HG03196 (cell line): Measurements from ENCODE around the gene UNK.
A peak's percentile ranks its signal among the peaks of the same experiment; 100 is the strongest.

Experiments
- ATAC-seq: cut with Tn5 transposase; IDR thresholded peaks from one replicate; pipeline ENCODE4 v1.9.1; 2021; ENCODE audit not compliant: unreplicated experiment

The UNK gene, protein sequence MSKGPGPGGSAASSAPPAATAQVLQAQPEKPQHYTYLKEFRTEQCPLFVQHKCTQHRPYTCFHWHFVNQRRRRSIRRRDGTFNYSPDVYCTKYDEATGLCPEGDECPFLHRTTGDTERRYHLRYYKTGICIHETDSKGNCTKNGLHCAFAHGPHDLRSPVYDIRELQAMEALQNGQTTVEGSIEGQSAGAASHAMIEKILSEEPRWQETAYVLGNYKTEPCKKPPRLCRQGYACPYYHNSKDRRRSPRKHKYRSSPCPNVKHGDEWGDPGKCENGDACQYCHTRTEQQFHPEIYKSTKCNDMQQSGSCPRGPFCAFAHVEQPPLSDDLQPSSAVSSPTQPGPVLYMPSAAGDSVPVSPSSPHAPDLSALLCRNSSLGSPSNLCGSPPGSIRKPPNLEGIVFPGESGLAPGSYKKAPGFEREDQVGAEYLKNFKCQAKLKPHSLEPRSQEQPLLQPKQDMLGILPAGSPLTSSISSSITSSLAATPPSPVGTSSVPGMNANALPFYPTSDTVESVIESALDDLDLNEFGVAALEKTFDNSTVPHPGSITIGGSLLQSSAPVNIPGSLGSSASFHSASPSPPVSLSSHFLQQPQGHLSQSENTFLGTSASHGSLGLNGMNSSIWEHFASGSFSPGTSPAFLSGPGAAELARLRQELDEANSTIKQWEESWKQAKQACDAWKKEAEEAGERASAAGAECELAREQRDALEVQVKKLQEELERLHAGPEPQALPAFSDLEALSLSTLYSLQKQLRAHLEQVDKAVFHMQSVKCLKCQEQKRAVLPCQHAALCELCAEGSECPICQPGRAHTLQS

GRCh38 chr17:75784473-75785015, at the start of gene UNK:
Gene UNK (plus strand): TSS chr17:75784806. CDS start chr17:75784881, 75 bp downstream.
- peak; percentile 59 for ATAC-seq

- ATAC-seq = no peak
Observed at GRCh38 chr17:75736173-75736835, 48.3 kb upstream of the UNK start.

DNA sequence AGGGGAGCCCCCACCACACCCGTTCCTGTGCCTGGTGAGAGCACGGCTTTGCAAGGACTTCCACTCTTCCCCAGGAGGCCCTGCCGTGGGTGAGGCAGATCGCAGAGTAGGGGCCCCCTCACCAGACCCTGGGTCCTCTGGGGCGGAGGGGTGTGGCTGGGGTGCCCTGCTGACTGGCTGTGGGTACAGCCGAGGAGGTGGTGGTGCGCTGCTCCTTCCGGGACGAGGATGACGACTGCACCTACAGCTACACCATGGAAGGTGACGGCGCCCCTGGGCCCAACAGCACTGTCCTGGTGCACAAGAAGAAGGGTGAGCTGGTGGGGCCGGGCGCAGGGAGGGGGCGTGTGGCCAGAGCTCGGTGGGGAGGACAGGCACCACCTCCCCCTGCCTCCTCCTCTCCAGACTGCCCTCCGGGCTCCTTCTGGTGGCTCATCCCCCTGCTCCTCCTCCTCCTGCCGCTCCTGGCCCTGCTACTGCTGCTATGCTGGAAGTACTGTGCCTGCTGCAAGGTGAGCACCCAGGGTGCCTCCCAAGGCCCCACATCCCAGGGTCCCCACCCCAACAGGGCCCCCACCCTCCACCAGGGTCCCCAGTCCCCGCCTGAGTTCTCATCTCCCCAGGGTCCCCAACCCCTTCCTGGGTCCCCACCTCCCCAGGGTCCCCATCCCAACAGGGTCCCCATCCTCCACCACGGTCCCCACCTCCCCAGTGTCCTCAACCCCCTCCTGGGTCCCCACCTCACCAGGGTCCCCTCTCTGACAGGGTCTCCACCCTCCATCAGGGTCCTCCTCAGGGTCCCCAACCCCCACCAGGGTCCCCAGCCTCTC, 47.3 kb upstream of the UNK start:
- ATAC-seq = no peak

GRCh38 chr17:75738218-75738802, 46.3 kb upstream of the UNK start:
- no peak for ATAC-seq

DNA sequence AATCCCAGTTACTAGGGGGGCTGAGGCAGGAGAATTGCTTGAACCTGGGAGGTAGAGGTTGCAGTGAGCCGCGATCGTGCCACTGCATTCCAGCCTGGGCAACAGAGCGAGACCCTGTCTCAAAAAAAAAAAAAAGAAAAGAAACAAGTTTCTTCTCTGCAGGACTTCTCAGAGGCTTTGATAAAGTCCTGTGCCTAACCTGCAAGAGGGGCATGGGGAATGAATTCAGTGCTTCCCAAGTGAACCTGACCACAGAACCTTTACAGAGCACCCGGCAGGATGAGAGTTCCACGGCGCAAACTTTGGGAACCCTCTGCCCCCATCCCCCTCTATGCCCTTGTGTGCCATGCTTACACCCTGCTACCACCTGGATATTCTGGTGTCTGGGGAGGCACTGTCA, 45.4 kb upstream of the UNK start:
- ATAC-seq = no peak

GRCh38 chr17:75739801-75740200, 44.8 kb upstream of the UNK start:
- no peak for ATAC-seq

- no peak for ATAC-seq
Observed at GRCh38 chr17:75740215-75740614, 44.4 kb upstream of the UNK start.

DNA sequence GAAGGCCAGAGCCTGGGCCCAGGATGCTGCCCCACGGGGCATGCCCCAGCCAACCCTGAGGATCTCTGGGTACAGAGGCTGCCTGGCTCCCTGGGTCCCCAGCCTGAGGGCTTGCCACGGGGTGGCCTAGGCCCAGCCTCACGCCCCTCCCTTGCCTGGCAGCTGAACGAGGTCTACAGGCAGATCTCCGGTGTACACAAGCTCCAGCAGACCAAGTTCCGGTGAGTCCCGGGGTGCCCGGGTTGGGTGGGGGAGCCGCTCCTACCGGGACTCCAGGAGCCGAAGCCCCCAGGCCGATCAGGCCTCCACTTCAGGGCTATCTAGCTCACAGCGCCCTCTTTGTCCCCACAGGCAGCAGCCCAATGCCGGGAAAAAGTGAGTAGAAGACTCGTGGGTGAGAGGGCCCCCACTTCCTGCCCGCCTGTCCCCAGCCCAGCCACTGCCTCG, 44.0 kb upstream of the UNK start:
- no peak for ATAC-seq

GRCh38 chr17:75742337-75742736, 42.3 kb upstream of the UNK start:
- no peak for ATAC-seq

DNA sequence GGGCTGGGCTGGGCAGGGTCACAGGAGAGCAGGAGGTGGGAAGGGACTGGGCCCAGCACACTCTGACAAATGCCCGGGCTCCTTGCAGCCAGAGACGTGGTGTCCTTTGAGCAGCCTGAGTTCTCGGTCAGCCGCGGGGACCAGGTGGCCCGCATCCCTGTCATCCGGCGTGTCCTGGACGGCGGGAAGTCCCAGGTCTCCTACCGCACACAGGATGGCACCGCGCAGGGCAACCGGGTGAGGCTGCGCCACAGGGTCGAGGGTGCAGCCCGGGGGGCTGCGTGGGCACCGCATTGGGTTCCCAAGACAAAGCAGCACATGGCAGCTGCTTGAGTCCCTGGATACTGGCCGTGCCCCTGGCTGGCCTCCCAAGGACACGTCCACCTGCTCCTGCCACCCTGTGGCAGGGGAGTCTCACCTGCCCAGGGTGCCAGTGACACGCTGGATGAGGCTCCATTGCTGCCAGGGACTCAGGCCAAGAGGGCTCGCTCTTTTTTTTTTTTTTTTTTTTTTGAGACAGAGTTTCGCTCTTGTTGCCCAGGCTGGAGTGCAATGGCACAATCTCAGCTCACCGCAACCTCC, 40.9 kb upstream of the UNK start:
- no peak for ATAC-seq

DNA sequence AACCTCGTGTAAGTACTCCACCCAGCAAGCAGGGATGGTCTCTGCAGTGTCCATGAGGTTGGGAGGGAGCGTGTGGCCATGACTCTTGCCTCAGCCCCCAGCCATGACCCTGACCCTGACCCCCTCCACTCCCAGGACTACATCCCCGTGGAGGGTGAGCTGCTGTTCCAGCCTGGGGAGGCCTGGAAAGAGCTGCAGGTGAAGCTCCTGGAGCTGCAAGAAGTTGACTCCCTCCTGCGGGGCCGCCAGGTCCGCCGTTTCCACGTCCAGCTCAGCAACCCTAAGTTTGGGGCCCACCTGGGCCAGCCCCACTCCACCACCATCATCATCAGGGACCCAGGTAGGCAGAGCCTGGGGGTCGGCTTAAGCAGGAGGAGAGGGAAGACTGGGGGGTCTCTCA, 35.9 kb upstream of the UNK start:
- ATAC-seq = no peak

- ATAC-seq = peak; percentile 43
Observed at GRCh38 chr17:75749545-75750389, 34.8 kb upstream of the UNK start.

DNA sequence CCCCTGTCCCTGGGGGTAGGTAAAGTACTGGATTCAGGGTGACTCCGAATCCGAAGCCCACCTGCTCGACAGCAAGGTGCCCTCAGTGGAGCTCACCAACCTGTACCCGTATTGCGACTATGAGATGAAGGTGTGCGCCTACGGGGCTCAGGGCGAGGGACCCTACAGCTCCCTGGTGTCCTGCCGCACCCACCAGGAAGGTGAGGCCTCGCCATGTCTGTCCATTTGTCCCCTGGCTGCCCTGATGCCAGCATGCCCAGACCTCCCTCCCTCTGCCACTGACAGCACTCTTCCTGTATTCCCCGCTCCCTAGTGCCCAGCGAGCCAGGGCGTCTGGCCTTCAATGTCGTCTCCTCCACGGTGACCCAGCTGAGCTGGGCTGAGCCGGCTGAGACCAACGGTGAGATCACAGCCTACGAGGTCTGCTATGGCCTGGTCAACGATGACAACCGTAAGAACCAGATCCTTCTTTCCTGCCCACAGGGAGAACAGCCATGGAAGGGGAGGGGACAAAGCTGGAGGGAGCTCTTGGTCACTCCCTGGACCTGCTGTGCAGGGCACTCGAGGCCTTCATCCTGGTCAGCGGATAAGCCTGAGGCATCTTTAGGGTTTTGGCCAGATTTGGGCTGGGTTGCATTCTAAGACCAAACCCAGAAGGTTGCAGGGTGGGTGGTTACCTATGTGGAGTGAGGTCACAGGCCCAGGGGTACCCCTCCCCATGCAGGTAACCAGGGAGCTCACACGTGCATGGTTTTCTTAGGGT, 33.8 kb upstream of the UNK start:
- ATAC-seq = no peak

DNA sequence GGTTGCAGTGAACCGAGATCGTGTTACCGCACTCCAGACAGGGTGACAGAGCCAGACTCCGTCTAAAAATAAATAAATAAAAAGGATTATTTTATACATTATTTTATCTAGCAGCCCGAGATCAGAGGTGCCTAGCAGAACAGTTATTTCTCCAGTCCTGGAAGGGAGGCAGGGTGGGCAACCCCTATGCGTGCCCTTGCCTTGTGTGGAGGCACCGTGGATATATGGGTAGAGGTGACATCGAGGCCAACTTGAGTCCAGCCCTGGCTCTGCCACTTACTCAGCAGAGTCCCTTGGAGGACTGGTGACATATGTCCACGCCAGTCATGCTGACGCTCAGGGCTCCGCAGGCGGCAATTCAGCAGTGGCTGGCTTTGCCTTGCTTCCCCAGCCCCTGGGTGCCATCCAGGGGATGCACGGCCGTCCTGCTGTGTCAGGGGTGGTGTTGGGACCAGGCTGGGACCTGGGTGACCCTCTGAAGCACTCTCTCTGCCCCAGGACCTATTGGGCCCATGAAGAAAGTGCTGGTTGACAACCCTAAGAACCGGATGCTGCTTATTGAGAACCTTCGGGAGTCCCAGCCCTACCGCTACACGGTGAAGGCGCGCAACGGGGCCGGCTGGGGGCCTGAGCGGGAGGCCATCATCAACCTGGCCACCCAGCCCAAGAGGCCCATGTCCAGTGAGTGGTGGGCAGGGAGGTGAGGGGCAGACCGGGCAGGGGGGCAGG, 32.8 kb upstream of the UNK start:
- ATAC-seq = no peak

- no peak for ATAC-seq
Observed at GRCh38 chr17:75752405-75752709, 32.2 kb upstream of the UNK start.

DNA sequence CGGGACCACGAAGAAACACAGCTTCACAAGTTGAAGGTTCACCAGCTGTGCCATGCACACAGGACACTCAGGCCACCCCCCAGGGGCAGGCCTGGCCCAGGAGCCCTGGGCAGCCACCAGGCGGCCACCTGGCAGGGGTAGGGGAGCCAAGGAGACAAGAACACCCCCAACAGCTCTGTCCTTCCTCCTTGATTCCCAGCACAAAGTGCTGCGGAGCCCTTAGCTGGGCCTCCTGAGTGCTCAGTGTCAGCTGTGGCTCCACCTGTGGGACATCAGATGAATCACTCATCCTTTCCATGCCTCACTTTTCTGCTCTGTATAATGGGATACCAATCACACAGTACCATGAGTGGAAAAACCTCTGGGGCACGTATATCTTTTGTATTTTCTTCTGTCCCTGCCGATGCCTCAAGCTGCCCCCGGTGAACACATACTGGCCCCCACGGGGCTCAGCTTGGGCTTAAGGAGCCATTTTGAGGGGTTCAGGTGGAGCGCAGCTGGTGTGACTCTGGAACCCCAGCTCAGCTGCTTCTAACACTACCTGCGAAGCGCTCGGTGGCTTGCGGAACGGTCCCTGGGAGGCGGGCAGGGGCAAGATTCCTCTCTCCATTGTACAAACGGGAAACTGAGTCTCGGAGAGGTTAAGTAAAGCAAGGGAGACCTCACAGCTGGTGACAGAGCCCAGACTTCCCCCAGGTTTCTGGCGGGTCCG, 31.6 kb upstream of the UNK start:
- no peak for ATAC-seq
